ENCODE measurements around the gene SLIT3. TPM values are rescaled to one million over a fixed set of nuclear protein-coding genes. Genes with fewer than 3 reads are reported as not detected.

The SLIT3 gene
- polyA plus RNA-seq, 1 of the 3 experiments (the other 2 are of a cell fraction) = 119 TPM

GRCh38 chr5:169344629-169345028, 43.7 kb upstream of the SLIT3 start:
- no peak overlapping the region for H3K4me3 ChIP-seq (ENCODE audit: low read depth in 2 of 2, low read length in 1 of 2)
- H3F3A ChIP-seq (replicated peaks; ENCODE audit: insufficient read depth) = peaks cover 6% of the 10 kb centered on the region
- no peak for DNase-seq
- H3K79me2 ChIP-seq (ENCODE audit: insufficient read depth) = no peaks in the 10 kb centered on the region
- 87% methylated on average over 3 of the region's 3 CpGs for WGBS (ENCODE audit: low lambda C conversion rate)
- POLR2A ChIA-PET = no interaction called here
- CTCF ChIA-PET = no interaction called here
- H2AFZ ChIP-seq (ENCODE audit: low read depth) = no peak overlapping the region
- no peak for TF ChIP-seq FOSL2 (IDR thresholded peaks at IDR 0.05; ENCODE audit: borderline replicate concordance, low read depth)
- TF ChIP-seq RCOR1 (IDR thresholded peaks at IDR 0.05; ENCODE audit: low read length) = no peak
- no peak for TF ChIP-seq EP300 (IDR thresholded peaks at IDR 0.05; ENCODE audit: borderline replicate concordance in 1 of 2, low read depth in 1 of 2, low read length in 1 of 2)
- TF ChIP-seq PBX3 (IDR thresholded peaks at IDR 0.05) = no peak
- no peak for TF ChIP-seq GABPA (IDR thresholded peaks at IDR 0.05; ENCODE audit: low read depth)
- TF ChIP-seq MAX (IDR thresholded peaks at IDR 0.05; ENCODE audit: low read depth) = no peak
- TF ChIP-seq SIN3A (IDR thresholded peaks at IDR 0.05; ENCODE audit: borderline replicate concordance, low read depth, low read length) = no peak
- TF ChIP-seq GATA2 (CRISPR knock-in tag; IDR thresholded peaks at IDR 0.05) = no peak
- TF ChIP-seq TAF1 (IDR thresholded peaks at IDR 0.05; ENCODE audit: borderline replicate concordance, low read depth, low read length) = no peak
- no peak for TF ChIP-seq ZBTB33 (IDR thresholded peaks at IDR 0.05; ENCODE audit: borderline replicate concordance, low read depth)
- TF ChIP-seq RFX5 (IDR thresholded peaks at IDR 0.05; ENCODE audit: low read length) = no peak
- TF ChIP-seq CTCF (IDR thresholded peaks at IDR 0.05) = no peak
- TF ChIP-seq FOXJ3 (CRISPR knock-in tag; IDR thresholded peaks at IDR 0.05) = no peak
- no peak for TF ChIP-seq POLR2AphosphoS5 (IDR thresholded peaks at IDR 0.05; ENCODE audit: low read depth, low read length)
- TF ChIP-seq MXI1 (IDR thresholded peaks at IDR 0.05; ENCODE audit: low read depth, low read length) = no peak
- TF ChIP-seq RXRA (IDR thresholded peaks at IDR 0.05; ENCODE audit: borderline replicate concordance, low read depth) = no peak
- no peak for TF ChIP-seq JUND (IDR thresholded peaks at IDR 0.05)
- TF ChIP-seq EZH2phosphoT487 (IDR thresholded peaks at IDR 0.05; ENCODE audit: borderline replicate concordance, low read depth) = no peak
- no peak overlapping the region for H3K9ac ChIP-seq
- no peaks in the 10 kb centered on the region for H3K9me3 ChIP-seq
- H3K4me2 ChIP-seq = no peak overlapping the region
- no peaks in the 10 kb centered on the region for H3K27me3 ChIP-seq (ENCODE audit: insufficient read depth)
- H4K20me1 ChIP-seq (ENCODE audit: insufficient read depth) = no peaks in the 10 kb centered on the region
- peak overlapping the region in 1 of 2 experiments; percentile 95; a peak in 2 of 4 replicates for H3K27ac ChIP-seq (ENCODE audit: low read depth in 2 of 2, low read length in 1 of 2)
- H3K36me3 ChIP-seq (replicated peaks in 1 of 2; ENCODE audit: control insufficient read depth in 1 of 2, insufficient read depth in 2 of 2, low read length in 1 of 2) = no peaks in the 10 kb centered on the region
- H3K4me1 ChIP-seq (ENCODE audit: control insufficient read depth in 1 of 2, insufficient read depth in 2 of 2, low read depth in 1 of 2, low read length in 1 of 2) = peaks cover 6 to 15% of the 10 kb centered on the region in 2 experiments; a peak in 3 of 4 replicates
- no peaks in the 10 kb centered on the region for H3K9me2 ChIP-seq

Measured in SK-N-SH (cell line).